ENCODE results near the gene TMEM158. TPM values are rescaled to one million over a fixed set of nuclear protein-coding genes. Genes with fewer than 3 reads are reported as not detected.

The TMEM158 gene
- total and polyA plus RNA-seq, 10 of the 15 experiments (the other 5 are each of a cell fraction or from before 2014, with no cell fraction given): not detected

DNA sequence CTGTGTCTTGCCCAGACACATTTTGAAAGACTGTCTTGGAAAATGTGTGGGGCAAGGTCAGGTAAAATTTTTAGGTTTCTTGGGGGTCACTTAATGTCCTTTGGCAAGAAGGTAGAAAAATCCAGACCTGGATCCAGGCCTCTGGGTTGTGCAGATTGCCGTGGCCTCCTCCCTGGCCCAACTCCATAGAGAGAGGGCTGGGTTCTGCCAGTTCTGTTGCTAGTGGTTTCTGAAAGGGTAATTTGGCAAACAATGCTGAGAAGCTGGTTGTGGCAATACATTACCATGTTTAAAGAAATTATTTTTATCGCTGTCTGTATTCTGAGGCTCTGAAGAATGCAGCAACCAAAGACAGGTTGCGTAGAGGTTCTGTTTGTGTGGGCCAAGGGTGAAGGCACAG lies 20.2 kb upstream of the TMEM158 start:
- ChIA-PET SMC1A (ENCODE audit: uncharacterized antibody, unreplicated experiment) (no interaction called here), RAD21 (ENCODE audit: unreplicated experiment) (no interaction called here), POLR2A (no interaction called here), CTCF (no interaction called here)
- no TSS peak for BruUV-seq (replicated peaks)
- Histone ChIP-seq H3K4me3 (no peak overlapping the region), H3K36me3 (ENCODE audit: control insufficient read depth in 2 of 2, insufficient read depth in 2 of 2, low read length in 1 of 2) (no peaks in the 10 kb centered on the region), H3K27ac (ENCODE audit: control insufficient read depth, insufficient read depth) (no peak overlapping the region), H4K20me1 (ENCODE audit: control insufficient read depth, insufficient read depth) (no peaks in the 10 kb centered on the region), H3K4me1 (ENCODE audit: control insufficient read depth, insufficient read depth, low read length) (no peaks in the 10 kb centered on the region), H3K79me2 (ENCODE audit: control insufficient read depth, insufficient read depth, low read length) (no peaks in the 10 kb centered on the region), H3K4me2 (ENCODE audit: control insufficient read depth, insufficient read depth) (no peak overlapping the region), H3K27me3 (replicated peaks in 1 of 2; ENCODE audit: control insufficient read depth in 2 of 2, insufficient read depth in 2 of 2, low read length in 1 of 2) (no peaks in the 10 kb centered on the region; a peak in 1 of 4 replicates), H2AFZ (ENCODE audit: control insufficient read depth, low read depth, low read length) (no peak overlapping the region), H3K9ac (ENCODE audit: control insufficient read depth, insufficient read depth, low read length) (no peak overlapping the region), H3K9me3 (replicated peaks; ENCODE audit: control insufficient read depth, insufficient read depth, low read length) (no peaks in the 10 kb centered on the region)
- in situ Hi-C loops (cut with MboI) (no loop called here), intact Hi-C loops (cut with micrococcal nuclease; ENCODE audit: unreplicated experiment) (no loop called here)
- TF ChIP-seq ZNF384 (IDR thresholded peaks at IDR 0.05; ENCODE audit: borderline replicate concordance, low read depth, low read length) (no peak), IKZF1 (conservative IDR thresholded peaks at IDR 0.05) (no peak), NR2C1 (IDR thresholded peaks at IDR 0.05) (no peak), RFX5 (IDR thresholded peaks at IDR 0.05; ENCODE audit: low read depth, low read length) (no peak), CUX1 (IDR thresholded peaks at IDR 0.05; ENCODE audit: insufficient replicate concordance, low read depth, low read length) (no peak), HDGF (IDR thresholded peaks at IDR 0.05) (no peak), EGR1 (IDR thresholded peaks at IDR 0.05; ENCODE audit: borderline replicate concordance in 1 of 2, low read depth in 2 of 2, low read length in 2 of 2) (no peak), CHD4 (IDR thresholded peaks at IDR 0.05) (no peak), IRF3 (IDR thresholded peaks at IDR 0.05) (no peak), CREB1 (IDR thresholded peaks at IDR 0.05; ENCODE audit: low read depth) (no peak), RCOR1 (conservative IDR thresholded peaks at IDR 0.05; ENCODE audit: low read depth, low read length) (no peak), CBFB (IDR thresholded peaks at IDR 0.05; ENCODE audit: low read depth) (no peak), BRCA1 (IDR thresholded peaks at IDR 0.05; ENCODE audit: low read depth, low read length) (no peak), NR2F1 (conservative IDR thresholded peaks at IDR 0.05) (no peak), HCFC1 (IDR thresholded peaks at IDR 0.05; ENCODE audit: low read length) (no peak), NR2C2 (IDR thresholded peaks at IDR 0.05; ENCODE audit: borderline replicate concordance, control insufficient read depth, insufficient read length, low read depth) (no peak), SIX5 (IDR thresholded peaks at IDR 0.05; ENCODE audit: low read depth, low read length, severe bottlenecking) (no peak)
- TF ChIP-seq, protein P1, sequence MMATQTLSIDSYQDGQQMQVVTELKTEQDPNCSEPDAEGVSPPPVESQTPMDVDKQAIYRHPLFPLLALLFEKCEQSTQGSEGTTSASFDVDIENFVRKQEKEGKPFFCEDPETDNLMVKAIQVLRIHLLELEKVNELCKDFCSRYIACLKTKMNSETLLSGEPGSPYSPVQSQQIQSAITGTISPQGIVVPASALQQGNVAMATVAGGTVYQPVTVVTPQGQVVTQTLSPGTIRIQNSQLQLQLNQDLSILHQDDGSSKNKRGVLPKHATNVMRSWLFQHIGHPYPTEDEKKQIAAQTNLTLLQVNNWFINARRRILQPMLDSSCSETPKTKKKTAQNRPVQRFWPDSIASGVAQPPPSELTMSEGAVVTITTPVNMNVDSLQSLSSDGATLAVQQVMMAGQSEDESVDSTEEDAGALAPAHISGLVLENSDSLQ (IDR thresholded peaks at IDR 0.05): no peak
- TF ChIP-seq, protein P2, sequence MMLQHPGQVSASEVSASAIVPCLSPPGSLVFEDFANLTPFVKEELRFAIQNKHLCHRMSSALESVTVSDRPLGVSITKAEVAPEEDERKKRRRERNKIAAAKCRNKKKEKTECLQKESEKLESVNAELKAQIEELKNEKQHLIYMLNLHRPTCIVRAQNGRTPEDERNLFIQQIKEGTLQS (IDR thresholded peaks at IDR 0.05; ENCODE audit: borderline replicate concordance, extremely low read depth, low read depth, low read length): no peak
- DNase-seq (ENCODE audit: low read depth, low spot score): no peak
- no peak for ATAC-seq
- FAIRE-seq: no peak
- 64% methylated on average over 3 of the region's 3 CpGs for WGBS (ENCODE audit: insufficient coverage, insufficient replicate concordance, low lambda C conversion rate, missing lambda C conversion rate)

Data from GM12878 (cell line).